ENCODE results near the gene CHST11. TPM values are rescaled to one million over a fixed set of nuclear protein-coding genes. Genes with fewer than 3 reads are reported as not detected.
"Not testable (repeated sequence)": the region's sequence is repeated elsewhere in the genome, so short reads cannot be mapped to it uniquely, and the experiment has no call there.

The CHST11 gene
- total RNA-seq, 1 donor from 2014 or later, result 71.4 TPM

- intact Hi-C loops (cut with micrococcal nuclease), result no loop called here
These were observed 322.4 kb downstream of the CHST11 start for GRCh38 chr12:104779134-104779533.

GRCh38 chr12:104782296-104782695 lies 325.5 kb downstream of the CHST11 start:
- intact Hi-C loops (cut with micrococcal nuclease), result no loop called here

- intact Hi-C loops (cut with micrococcal nuclease), result no loop called here
These were observed 327.8 kb downstream of the CHST11 start for GRCh38 chr12:104784592-104784991.

DNA sequence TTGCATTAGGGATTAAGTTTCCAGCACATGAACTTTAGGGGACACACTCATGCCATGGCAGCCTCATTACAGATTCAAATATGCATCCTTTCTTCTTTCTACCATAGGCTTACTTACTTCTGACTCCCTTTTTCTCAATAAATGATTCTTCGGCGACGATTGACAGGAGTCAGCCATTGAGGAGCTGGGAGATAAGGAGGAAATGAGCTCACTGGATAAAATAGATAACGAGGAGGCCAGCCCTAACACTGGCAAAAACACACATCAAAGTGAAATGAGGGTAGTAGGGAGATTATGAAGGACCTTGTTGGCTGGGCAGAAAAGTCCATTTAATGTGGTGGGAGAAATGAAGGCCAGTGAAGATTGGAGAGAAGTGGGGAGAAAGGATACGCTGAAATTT lies 329.1 kb downstream of the CHST11 start:
- intact Hi-C loops (cut with micrococcal nuclease), result no loop called here

DNA sequence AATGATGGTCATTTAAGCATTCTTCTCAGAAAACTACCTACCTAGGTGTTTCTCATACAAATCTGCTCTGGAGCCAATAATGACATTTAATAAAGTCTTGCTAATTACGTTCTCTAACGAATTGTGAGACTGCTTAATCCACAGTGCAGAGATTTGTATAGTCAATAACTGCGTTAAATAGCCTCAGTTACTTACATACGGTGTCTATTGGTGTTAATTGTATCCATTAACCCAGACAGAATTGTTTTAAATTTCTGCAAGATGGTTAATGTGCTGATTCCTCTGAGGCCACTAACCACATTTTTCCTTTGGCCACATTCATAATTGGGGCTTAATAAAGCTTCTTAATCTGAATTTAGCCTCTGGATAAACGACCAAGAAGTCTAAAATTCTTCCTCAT lies 329.6 kb downstream of the CHST11 start:
- intact Hi-C loops (cut with micrococcal nuclease), result no loop called here

DNA sequence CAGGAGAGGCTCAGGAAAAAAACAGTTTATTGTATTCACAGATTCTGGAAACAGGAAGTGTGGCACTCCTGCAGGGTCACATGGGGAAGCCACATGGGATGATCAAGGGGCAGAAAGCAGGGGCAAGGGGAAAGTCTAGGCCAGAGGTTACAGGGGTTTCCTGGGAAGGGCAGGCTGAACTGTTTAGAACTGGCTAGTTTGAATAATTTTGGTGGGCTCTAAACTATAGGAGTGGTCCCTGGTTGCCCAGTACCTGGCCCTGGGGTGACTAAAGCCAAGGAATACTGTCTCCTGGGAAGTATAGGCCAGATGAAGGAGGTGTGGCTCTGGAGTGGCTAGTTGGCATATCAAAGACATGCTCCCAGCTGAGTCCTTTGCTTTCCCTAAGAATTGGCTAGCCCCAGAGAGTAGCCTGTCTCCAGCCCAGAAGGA lies 332.1 kb downstream of the CHST11 start:
- intact Hi-C loops (cut with micrococcal nuclease), result no loop called here

DNA sequence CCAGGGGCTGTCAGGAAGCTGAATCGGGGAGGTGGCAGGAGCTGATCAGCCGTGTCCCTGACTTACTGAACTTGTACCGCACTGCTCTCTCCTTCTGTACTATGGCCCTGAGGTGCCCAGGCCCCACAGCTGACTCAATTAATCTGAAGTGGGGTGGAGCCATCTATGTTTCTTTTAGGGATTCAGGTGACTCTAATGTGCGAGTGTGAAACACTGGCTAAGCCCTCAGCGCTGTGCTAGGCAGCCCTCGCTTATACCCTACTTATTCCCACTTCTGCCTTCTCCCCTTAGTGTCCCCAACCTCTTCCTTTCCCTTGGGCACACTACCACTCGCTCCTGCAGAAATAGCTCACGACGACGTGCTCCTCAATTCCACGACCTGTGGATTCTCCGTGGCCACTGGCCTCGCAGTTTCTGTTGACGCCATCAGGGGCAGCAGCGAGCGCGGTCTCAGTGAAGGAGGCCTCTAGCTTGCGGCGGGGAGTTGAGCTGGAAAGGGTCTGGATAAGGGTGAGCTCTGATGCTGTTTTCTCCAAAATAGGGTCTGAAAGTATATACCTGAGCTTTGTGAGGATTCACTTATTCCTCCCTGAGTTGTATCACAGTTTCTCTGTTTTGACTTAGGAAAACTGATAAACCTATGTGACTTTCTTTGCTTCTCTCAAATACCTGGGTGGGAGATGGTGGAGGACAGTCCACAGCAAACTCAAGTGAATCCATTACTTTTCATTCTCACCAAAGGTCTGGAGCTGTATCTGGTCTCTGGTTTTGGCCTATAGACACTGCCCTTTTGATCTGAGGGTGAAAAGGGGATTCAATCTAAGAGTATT lies 333.8 kb downstream of the CHST11 start:
- intact Hi-C loops (cut with micrococcal nuclease), result no loop called here

DNA sequence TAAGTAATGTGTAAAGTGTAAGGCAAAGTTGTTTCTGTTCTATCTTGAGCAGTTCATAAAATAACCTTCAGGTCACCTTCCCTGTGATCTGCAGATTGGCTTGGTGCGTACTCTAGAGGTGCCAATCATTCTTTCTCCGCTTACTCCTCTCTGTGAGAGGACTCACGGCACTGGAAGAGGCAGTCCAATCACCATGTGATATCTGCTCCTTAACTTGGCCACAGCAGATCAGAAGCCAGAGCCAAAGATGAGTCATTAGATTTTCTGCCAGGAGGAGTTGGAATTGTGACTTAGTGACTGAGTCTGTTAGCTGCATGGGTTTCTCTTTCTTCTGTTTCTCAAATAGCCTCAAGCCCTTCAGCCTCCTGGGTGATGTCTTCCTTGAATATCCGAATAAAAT lies 335.8 kb downstream of the CHST11 start:
- intact Hi-C loops (cut with micrococcal nuclease), result no loop called here

- intact Hi-C loops (cut with micrococcal nuclease), result no loop called here
These were observed 336.5 kb downstream of the CHST11 start for GRCh38 chr12:104793285-104793684.

- intact Hi-C loops (cut with micrococcal nuclease), result no loop called here
These were observed 337.2 kb downstream of the CHST11 start for GRCh38 chr12:104793968-104794367.

DNA sequence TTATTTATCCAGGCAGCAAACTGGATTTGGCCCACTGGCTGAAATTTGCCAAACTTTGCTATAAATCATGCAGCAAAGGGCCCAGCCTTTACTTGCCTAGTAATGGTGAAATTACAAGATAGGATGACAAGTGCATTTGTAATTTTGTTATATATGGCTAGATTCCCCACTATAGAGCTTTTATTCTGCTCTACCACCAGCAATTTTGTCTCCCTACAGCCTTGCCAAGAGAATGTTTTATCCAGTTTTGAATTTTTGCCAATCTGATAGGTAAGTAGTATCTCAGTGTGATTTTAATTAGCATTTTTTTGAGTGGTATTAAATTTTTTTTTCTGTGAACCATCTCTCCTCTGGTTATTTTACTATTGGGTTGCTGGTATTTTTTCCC lies 339.7 kb downstream of the CHST11 start:
- intact Hi-C loops (cut with micrococcal nuclease), result no loop called here

DNA sequence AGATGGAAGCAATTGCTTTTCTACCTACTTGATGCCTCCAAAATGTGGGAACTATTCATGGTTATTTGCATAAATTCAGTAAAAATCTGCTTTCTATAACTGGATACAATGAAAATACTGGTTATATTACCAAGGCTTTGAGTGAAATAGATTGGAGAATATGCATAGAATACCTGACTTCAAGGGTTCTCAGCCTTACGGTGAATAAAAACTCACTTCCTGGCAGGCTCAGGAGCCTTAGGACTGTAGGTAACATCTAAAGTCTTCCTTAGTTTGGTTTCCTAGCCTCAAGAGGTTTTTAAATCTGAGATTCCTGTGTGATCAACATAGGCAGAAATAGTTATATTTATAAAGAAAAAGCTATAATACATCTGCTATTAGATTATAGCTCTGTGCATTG lies 342.7 kb downstream of the CHST11 start:
- intact Hi-C loops (cut with micrococcal nuclease), result no loop called here

DNA sequence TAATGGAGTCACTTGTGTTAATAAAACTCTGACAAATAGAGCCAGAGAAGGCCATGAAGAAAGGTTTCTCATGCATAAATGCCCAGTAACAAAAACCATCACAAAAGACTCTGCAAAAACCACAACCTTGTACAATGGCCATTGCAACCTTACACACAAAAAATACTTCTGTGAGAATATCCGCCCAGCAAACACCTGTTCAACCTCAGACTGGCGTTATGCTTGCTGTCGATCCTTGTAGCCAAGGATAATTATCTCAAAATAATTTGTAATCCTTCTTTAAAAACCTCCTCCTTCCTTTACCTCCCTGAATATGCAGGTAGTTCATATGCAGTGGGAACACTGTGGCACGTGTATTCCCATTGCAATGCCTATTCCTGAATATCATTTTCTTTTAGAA lies 344.3 kb downstream of the CHST11 start:
- intact Hi-C loops (cut with micrococcal nuclease), result no loop called here

GRCh38 chr12:104801427-104801826 lies 344.7 kb downstream of the CHST11 start:
- intact Hi-C loops (cut with micrococcal nuclease), result no loop called here

DNA sequence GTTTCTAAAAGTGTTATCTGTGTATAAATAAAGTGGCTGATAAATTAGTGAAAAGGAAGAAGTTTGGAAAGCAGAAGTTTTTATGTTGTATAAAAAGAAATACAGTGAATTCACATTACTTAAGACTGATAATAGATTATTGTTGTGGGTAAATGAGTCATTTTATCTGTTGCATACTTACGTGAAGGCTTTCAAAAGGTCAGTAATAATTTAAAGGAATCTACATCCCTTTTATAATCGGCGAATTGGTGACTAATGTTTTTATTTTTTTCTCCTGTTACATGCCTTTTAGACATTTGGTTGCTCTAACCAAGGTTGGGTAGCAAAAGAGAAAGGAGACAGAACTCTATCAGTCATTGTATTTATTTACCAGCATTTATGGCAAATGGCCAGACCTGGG lies 345.5 kb downstream of the CHST11 start:
- intact Hi-C loops (cut with micrococcal nuclease), result no loop called here

- intact Hi-C loops (cut with micrococcal nuclease), result no loop called here
These were observed 348.4 kb downstream of the CHST11 start for GRCh38 chr12:104805186-104805585.

- intact Hi-C loops (cut with micrococcal nuclease), result not testable (repeated sequence)
These were observed 349.4 kb downstream of the CHST11 start for GRCh38 chr12:104806194-104806593.

- intact Hi-C loops (cut with micrococcal nuclease), result no loop called here
These were observed 352.5 kb downstream of the CHST11 start for GRCh38 chr12:104809251-104809650.

GRCh38 chr12:104809706-104810385 lies 353.1 kb downstream of the CHST11 start:
- intact Hi-C loops (cut with micrococcal nuclease), result no loop called here

Data from T-helper 2 cell treated with Interferon-gamma antibody and Interleukin-4, amounts not matched to agents 100 ng/mL and 5 ng/mL, for 36 hours (primary cell).